ENCODE measurements around the gene PHF14.
A peak's percentile ranks its signal among the peaks of the same experiment; 100 is the strongest.

PHF14 gene

DNA sequence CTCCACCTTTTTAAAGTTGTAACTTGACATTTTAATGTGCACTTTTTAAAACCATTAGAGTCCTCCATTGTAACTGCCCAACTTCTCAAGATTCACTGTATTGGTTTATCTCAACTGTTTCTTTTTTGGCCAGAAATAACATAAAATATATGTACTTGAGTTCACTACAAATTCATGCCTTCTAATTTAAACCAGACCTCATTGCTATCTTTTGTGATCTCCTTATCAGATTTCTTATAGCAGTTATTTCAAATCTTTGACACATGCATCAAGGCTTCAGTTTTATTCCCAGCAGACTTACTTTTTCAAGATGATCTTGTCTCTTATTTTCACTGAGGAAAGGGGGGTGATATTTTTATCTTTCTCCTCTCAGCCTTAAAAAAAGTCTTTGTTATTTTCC is 154.3 kb downstream of the PHF14 start:
- CTCF ChIA-PET: no interaction called here
- H3K4me3 ChIP-seq (ENCODE audit: low read depth, low read length): no peak overlapping the region
- DNase-seq (ENCODE audit: low read depth, low spot score): no peak
- TF ChIP-seq, protein P1, sequence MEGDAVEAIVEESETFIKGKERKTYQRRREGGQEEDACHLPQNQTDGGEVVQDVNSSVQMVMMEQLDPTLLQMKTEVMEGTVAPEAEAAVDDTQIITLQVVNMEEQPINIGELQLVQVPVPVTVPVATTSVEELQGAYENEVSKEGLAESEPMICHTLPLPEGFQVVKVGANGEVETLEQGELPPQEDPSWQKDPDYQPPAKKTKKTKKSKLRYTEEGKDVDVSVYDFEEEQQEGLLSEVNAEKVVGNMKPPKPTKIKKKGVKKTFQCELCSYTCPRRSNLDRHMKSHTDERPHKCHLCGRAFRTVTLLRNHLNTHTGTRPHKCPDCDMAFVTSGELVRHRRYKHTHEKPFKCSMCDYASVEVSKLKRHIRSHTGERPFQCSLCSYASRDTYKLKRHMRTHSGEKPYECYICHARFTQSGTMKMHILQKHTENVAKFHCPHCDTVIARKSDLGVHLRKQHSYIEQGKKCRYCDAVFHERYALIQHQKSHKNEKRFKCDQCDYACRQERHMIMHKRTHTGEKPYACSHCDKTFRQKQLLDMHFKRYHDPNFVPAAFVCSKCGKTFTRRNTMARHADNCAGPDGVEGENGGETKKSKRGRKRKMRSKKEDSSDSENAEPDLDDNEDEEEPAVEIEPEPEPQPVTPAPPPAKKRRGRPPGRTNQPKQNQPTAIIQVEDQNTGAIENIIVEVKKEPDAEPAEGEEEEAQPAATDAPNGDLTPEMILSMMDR (IDR thresholded peaks at IDR 0.05; ENCODE audit: insufficient read depth, low read length, missing control alignments): no peak
- POLR2A ChIA-PET: no interaction called here

DNA sequence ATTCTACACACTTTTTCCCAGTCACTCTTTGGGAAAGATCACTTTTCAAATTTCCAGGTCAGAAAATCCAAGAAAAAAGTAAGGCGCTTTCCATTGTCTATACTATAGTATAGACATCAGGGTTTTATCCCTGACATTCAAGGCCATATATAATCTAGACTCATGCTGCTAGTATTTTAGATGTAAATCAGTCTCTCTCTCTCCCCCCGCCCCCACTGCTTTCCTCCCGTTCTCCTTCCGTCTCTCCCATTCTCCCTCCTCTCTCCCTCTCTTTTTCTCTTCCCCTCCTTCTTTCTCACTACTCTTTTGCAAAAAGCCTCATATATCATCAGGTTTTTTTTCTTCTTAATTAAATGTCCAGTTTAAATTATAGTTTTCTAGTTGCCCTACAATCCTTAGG is 154.8 kb downstream of the PHF14 start:
- CTCF ChIA-PET: no interaction called here
- POLR2A ChIA-PET: no interaction called here
- no peak for DNase-seq (ENCODE audit: low read depth, low spot score)
- TF ChIP-seq, protein P1 (IDR thresholded peaks at IDR 0.05; ENCODE audit: insufficient read depth, low read length, missing control alignments): no peak
- no peak overlapping the region for H3K4me3 ChIP-seq (ENCODE audit: low read depth, low read length)

DNA sequence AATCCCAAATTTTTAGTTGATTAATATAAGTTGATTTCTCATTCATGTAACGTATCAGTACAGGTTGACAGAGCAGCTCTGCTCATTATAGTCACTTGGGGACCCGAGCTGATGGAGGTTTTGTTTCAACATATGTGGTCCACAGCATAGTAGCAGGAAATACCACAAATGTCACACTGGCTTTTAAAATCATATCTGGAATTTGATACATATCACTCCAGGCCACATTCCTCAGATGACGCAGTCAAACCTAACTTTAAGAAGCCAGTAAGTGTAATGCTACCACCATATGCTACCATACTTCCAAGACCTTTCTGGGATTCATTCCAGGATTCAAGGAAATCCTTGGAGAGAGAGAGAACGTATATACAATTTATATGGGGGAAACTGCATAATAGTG is 156.3 kb downstream of the PHF14 start:
- ChIA-PET POLR2A (no interaction called here), CTCF (no interaction called here)
- H3K4me3 ChIP-seq (ENCODE audit: low read depth, low read length): no peak overlapping the region
- peak; percentile 86 for DNase-seq (ENCODE audit: low read depth, low spot score)
- TF ChIP-seq, protein P1 (IDR thresholded peaks at IDR 0.05; ENCODE audit: insufficient read depth, low read length, missing control alignments): no peak

GRCh38 chr7:11130601-11131000 is 156.9 kb downstream of the PHF14 start:
- DNase-seq (ENCODE audit: low read depth, low spot score): no peak
- ChIA-PET CTCF (no interaction called here), POLR2A (no interaction called here)
- TF ChIP-seq, protein P1 (IDR thresholded peaks at IDR 0.05; ENCODE audit: insufficient read depth, low read length, missing control alignments): no peak
- no peak overlapping the region for H3K4me3 ChIP-seq (ENCODE audit: low read depth, low read length)

DNA sequence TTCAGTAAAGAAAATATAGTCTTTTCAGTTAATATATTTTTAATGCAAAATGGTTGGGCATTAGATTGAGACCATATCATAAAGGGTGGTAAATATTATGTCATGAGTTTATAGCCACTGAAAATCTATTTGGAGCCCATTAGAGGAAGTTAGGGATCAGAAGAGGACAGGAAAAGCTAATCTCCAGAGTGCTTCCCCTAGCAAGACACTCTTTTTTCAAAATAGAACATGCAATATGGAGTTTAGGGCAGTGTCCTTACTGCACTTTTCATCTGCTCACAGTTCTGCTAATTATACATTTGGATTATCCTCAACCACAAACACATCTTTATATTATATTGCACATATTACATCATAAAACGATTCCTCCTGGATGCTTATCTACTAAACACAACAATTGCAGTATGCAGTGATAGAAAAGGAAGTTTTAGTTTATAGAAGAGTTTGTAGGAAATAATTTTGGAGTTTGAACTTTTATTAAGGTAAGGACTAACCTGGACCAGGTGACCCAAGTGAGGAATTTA is 159.8 kb downstream of the PHF14 start:
- no peak overlapping the region for H3K4me3 ChIP-seq (ENCODE audit: low read depth, low read length)
- CTCF ChIA-PET: no interaction called here
- DNase-seq (ENCODE audit: low read depth, low spot score): no peak
- TF ChIP-seq, protein P1 (IDR thresholded peaks at IDR 0.05; ENCODE audit: insufficient read depth, low read length, missing control alignments): no peak
- POLR2A ChIA-PET: no interaction called here

DNA sequence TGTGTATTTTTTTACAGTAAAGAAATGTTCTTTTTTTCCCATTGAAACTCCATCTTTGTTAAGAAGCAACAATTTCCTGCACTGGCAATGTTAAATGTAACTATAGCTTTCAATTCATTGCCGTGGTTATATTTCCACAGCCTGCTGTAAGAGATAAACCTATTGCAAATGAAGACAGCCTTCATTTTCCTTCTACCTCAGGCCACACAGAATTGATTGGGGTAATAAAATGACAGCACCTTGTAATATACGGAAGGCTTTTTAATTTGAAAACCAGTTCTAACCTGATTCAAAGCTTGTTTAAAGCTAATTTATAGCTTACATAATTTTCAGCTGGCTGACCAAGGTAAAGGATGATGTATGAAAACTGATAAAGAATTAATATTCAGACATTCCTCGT is 161.9 kb downstream of the PHF14 start:
- CTCF ChIA-PET: no interaction called here
- H3K4me3 ChIP-seq (ENCODE audit: low read depth, low read length): no peak overlapping the region
- no peak for DNase-seq (ENCODE audit: low read depth, low spot score)
- POLR2A ChIA-PET: no interaction called here
- TF ChIP-seq, protein P1 (IDR thresholded peaks at IDR 0.05; ENCODE audit: insufficient read depth, low read length, missing control alignments): no peak
